ENCODE measurements around the gene ADAMTS17.

The ADAMTS17 gene

GRCh38 chr15:100124936-100125335 is 216.8 kb downstream of the ADAMTS17 start:
- Mint-ChIP-seq H3K36me3 (ENCODE audit: low read depth) (peaks cover 22% of the 10 kb centered on the region), H3K4me3 (no peak overlapping the region), H3K9me3 (peaks cover 32% of the 10 kb centered on the region), H3K27ac (no peak overlapping the region), H3K4me1 (peaks cover 28% of the 10 kb centered on the region), H3K27me3 (ENCODE audit: low read depth, poor library complexity) (peaks cover 9% of the 10 kb centered on the region)
- no peak for DNase-seq
- no peak for TF ChIP-seq CTCF (IDR thresholded peaks at IDR 0.05)

GRCh38 chr15:100124361-100124760 is 217.4 kb downstream of the ADAMTS17 start:
- peaks cover 9% of the 10 kb centered on the region for H3K27me3 Mint-ChIP-seq (ENCODE audit: low read depth, poor library complexity)
- no peak overlapping the region for H3K4me3 Mint-ChIP-seq
- DNase-seq, result no peak
- peaks cover 37% of the 10 kb centered on the region for H3K9me3 Mint-ChIP-seq
- H3K36me3 Mint-ChIP-seq (ENCODE audit: low read depth), result peaks cover 26% of the 10 kb centered on the region
- H3K27ac Mint-ChIP-seq, result no peak overlapping the region
- H3K4me1 Mint-ChIP-seq, result peaks cover 28% of the 10 kb centered on the region
- no peak for TF ChIP-seq CTCF (IDR thresholded peaks at IDR 0.05)

GRCh38 chr15:100123611-100124010 is 218.2 kb downstream of the ADAMTS17 start:
- no peak overlapping the region for H3K27ac Mint-ChIP-seq
- TF ChIP-seq CTCF (IDR thresholded peaks at IDR 0.05), result no peak
- H3K4me3 Mint-ChIP-seq, result no peak overlapping the region
- no peak for DNase-seq
- peaks cover 26% of the 10 kb centered on the region for H3K36me3 Mint-ChIP-seq (ENCODE audit: low read depth)
- peaks cover 45% of the 10 kb centered on the region for H3K9me3 Mint-ChIP-seq
- peaks cover 28% of the 10 kb centered on the region for H3K4me1 Mint-ChIP-seq
- peaks cover 9% of the 10 kb centered on the region for H3K27me3 Mint-ChIP-seq (ENCODE audit: low read depth, poor library complexity)

GRCh38 chr15:100121285-100121684 is 220.5 kb downstream of the ADAMTS17 start:
- Mint-ChIP-seq H3K4me1 (peaks cover 23% of the 10 kb centered on the region), H3K4me3 (no peak overlapping the region), H3K27ac (no peak overlapping the region), H3K9me3 (peaks cover 48% of the 10 kb centered on the region), H3K27me3 (ENCODE audit: low read depth, poor library complexity) (peaks cover 9% of the 10 kb centered on the region), H3K36me3 (ENCODE audit: low read depth) (peaks cover 26% of the 10 kb centered on the region)
- no peak for DNase-seq
- TF ChIP-seq CTCF (IDR thresholded peaks at IDR 0.05), result no peak

GRCh38 chr15:100120111-100120510 is 221.7 kb downstream of the ADAMTS17 start:
- Mint-ChIP-seq H3K27me3 (ENCODE audit: low read depth, poor library complexity) (peaks cover 12% of the 10 kb centered on the region), H3K9me3 (peaks cover 48% of the 10 kb centered on the region), H3K36me3 (ENCODE audit: low read depth) (peaks cover 26% of the 10 kb centered on the region), H3K4me3 (no peak overlapping the region), H3K4me1 (peaks cover 23% of the 10 kb centered on the region), H3K27ac (no peak overlapping the region)
- no peak for DNase-seq
- TF ChIP-seq CTCF (IDR thresholded peaks at IDR 0.05), result no peak

GRCh38 chr15:100118546-100118945 is 223.2 kb downstream of the ADAMTS17 start:
- H3K4me1 Mint-ChIP-seq, result peaks cover 30% of the 10 kb centered on the region
- H3K27me3 Mint-ChIP-seq (ENCODE audit: low read depth, poor library complexity), result peaks cover 8% of the 10 kb centered on the region
- no peak overlapping the region for H3K27ac Mint-ChIP-seq
- H3K36me3 Mint-ChIP-seq (ENCODE audit: low read depth), result peaks cover 26% of the 10 kb centered on the region
- no peak overlapping the region for H3K4me3 Mint-ChIP-seq
- TF ChIP-seq CTCF (IDR thresholded peaks at IDR 0.05), result no peak
- H3K9me3 Mint-ChIP-seq, result peaks cover 48% of the 10 kb centered on the region
- DNase-seq, result no peak
